ENCODE results near the gene HPSE2. TPM values are rescaled to one million over a fixed set of nuclear protein-coding genes. Genes with fewer than 3 reads are reported as not detected.

HPSE2 gene
- total RNA-seq, 1 donor from 2014 or later = not detected

DNA sequence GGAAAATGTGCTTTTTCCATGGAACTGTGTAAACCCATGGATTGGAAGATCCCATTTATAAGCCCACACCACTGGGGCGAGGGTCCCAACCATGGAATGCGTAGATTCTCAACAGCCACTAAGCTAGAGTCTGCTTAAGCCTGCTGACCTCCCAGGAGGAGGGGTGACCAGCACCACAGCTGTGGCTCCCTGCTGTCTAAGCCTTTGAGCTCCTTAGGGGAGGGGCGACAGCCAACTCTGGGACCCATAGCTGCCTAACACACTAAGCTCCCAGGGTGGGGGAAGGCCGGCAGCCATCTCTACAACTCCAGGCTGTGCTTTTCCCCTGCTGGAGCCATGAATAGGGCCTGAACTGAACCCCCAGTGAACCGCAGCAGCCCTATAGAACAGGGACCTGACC is 539.1 kb downstream of the HPSE2 start:
- intact Hi-C loops (cut with micrococcal nuclease) = no loop called here

DNA sequence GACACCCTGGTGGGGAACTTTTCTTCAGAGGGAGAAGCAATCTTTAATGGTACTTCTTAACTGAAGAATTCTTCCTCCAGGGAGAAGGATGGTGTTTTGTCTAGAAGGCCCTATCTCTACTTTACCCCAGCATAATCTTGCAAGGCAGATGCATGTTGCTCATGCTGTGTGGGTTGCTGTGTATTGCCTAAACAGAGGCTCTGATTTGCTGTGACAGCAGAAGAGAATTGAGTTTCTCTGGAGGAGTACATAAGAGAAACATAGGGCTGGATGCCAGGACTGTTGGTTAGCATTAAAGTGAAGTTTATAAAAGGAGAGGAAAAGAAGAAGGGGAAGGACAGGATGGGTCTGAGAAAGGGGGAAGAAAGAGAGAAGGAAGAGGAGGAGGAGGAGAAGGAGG is 540.8 kb downstream of the HPSE2 start:
- intact Hi-C loops (cut with micrococcal nuclease) = no loop called here

DNA sequence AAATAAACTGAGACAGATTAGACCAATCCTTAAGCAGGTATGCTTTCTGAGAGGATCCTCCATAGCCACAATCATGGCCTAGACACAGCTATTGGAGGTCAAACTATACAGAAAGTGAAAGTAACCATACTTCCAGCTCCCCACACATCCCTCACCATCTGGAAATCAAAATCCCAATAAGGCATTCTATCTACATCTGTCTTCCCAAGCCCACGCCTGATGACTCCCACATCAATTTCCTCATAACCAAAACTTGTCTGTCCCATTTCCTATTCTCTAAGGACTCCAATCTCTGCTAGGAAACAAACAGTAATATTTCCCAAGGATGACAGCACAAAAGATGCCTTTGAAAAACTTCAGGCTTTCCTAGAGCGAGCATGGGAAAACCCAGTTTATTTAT is 541.6 kb downstream of the HPSE2 start:
- intact Hi-C loops (cut with micrococcal nuclease) = no loop called here

DNA sequence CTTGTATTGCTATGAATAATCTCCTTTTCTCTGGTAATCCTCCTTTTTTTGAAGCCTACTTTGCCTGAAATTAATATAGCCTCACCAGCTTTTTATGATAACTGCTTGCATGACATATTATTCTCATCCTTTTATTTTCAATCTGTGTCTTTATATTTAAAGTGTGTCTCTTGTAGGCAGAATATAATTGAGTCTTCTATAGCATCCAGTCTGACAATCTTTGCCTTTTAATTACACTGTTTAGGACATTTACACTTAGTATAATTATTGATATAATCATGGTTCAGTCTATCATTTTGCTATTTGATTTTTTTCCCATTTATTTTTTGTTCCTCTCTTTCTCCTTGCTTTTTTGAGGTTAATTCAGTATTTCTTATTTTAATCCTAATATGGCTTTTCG is 548.0 kb downstream of the HPSE2 start:
- intact Hi-C loops (cut with micrococcal nuclease) = no loop called here

DNA sequence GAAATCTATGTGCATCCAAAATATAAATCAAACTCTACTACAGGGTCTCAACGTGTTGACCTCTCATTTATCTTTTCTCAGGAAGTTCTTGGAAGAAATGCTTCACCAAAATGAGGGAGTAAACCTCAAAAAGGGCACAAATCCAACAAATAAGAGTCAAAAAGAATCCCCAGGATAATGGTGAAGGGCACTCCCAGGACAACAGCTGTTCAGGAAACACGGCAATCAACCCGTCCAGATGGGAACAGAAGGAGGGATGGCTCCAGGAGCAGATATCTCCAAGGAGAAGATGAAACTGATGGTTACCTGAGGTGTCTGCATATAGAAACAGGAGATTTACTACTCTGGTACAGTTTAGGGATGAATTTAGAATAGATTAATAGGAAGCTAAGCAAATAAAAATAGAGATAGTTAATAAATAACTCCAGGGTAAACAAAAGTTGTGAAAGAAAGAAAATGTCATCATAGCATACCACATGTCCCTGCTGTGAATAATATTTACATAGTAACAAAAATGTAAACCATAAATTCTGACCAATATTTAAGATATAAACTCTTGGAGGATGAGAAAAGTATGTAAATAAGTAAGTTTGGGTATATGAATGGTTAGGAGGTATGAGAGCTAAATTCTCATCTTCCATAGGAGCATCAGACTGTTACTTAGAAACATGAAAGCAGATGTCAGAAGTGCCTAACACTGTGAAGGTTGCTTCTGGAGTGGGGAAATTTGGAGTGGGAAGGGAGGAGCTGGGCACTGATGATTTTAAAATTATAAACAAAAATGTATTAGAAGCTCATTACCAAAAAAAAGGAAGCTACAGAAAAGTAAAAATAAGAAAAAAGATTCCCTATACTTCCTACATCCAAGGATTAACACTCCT is 551.4 kb downstream of the HPSE2 start:
- intact Hi-C loops (cut with micrococcal nuclease) = no loop called here

DNA sequence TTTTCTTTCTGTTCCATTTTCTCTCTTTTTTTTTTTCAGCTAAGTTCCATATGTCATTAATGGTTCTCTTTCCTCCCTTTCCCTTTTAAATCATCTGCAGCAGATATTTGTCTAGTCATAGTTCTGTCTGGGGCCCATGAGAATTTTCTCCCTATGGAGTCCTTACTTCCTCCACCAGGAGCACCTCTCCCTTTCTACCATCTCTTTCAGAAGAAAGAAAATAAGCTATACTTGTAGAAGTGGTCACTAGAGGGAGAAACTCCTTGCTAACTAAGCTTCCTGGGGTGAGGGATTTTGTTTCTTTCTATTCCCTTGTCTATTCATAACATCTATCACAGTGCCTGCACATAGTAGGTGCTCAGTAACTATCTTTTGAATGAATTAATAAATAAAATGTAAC is 558.8 kb downstream of the HPSE2 start:
- intact Hi-C loops (cut with micrococcal nuclease) = no loop called here

DNA sequence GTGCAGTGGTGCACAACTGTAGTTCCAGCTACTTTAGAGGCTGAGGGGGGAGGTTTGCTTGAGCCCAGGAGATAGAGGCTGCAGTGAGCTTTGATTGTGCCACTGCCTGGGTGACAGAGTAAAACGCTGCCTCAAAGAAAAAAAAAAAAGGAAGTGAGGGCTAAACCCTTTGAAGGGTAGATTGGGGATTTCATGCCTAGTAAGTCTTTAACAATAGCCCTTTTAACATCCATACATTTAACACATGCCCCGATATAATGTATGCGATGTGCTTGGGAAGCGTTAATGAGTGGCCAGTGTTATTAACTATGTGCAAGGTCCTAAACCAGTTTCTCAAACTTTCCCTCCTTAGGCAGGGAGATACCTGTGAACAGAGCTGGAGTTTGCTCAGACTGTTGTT is 559.8 kb downstream of the HPSE2 start:
- intact Hi-C loops (cut with micrococcal nuclease) = no loop called here

DNA sequence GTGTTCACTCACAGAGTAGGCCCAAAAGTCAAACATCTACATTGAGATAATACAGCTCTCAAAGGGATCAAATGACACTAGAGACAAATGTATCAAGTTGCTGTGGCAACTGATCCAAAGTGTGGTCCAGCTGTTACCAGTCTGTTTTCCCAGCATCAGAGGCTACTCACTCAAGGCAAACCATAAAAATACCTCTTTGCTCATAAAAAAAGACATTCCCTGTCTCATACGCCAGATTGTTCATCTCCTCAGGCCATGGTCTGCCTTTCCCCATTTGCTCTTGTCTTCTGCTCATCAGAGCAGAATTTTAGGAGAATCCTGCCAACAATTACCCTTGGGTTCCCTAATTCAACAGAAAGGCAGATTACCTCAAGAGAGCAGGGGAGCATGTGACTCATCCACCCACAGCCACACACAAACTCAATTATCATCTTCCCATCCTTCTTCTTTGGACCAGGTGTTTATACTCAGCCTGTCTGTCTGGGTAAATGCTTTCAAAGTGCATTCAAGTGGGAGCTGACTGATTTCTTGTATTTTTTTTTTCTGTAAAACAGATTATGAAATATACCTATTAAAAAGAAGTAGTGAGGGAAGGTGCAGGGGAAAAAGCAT is 562.4 kb downstream of the HPSE2 start:
- intact Hi-C loops (cut with micrococcal nuclease) = no loop called here

DNA sequence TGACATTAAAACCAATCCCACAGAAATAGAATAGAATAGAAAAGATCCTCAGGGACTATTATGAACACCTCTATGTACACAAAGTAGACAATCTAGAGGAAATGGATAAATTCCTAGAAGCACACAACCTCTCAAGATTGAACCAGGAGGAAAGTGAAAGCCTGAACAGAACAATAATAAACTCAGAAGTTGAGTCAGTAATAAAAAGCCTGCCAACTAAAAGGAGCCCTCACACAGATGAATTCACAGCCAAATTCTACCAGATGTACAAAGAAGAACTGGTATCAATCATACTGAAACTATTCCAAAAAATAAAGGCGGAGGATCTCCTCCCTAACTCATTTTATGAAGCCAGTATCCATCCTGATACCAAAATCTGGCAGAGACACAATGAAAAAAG is 568.6 kb downstream of the HPSE2 start:
- intact Hi-C loops (cut with micrococcal nuclease) = no loop called here

DNA sequence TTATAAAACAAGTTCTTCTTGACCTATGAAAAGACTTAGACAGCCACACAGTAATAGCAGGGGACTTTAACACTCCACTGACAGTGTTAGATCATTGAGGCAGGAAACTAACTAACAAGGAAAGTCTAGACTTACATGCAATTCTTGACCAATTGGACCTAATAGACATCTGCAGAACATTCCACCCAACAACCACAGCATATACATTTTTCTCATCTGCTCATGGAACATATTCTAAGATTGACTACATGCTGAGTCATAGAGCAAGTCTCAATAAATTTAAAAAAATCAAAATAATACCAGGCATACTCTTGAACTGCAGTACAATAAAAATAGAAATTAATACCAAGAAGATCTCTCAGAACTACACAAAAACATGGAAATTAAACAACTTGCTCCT is 569.4 kb downstream of the HPSE2 start:
- intact Hi-C loops (cut with micrococcal nuclease) = no loop called here

DNA sequence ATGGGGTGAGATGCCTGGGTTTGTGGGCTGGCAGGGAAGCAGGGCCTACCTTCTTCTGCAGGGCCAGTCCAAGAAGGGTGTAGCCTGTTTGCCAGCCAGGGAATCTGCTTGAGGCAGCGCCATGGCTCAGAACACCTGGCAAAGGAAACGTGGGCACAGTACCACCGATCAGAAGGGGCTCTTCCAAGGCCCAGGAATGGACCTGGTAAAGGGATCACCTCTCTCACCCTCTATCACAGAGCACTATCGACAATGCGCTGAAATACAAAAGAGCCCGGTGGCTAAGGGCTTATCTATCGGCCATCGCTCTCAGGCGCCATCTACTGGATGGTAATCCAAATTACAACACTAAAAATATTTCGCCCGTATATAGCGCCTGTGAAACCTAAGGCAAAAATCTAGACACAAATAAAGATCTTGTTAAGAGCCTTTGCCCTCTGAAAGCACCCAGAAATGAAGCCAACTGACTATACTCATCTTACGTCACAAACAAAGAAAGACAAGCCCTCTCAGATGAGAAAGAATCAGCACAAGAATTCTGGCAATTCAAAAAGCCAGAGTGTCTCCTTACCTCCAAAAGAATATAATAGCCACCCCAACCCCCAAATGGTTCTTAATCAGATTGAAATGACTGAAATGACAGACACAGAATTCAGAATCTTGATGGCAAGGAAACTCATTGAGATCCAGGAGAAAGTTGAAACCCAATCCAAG is 571.2 kb downstream of the HPSE2 start:
- intact Hi-C loops (cut with micrococcal nuclease) = loop anchor here (1.0 kb wide), 1 partner anchor 197 kb away; no protein-coding TSS in a partner anchor

DNA sequence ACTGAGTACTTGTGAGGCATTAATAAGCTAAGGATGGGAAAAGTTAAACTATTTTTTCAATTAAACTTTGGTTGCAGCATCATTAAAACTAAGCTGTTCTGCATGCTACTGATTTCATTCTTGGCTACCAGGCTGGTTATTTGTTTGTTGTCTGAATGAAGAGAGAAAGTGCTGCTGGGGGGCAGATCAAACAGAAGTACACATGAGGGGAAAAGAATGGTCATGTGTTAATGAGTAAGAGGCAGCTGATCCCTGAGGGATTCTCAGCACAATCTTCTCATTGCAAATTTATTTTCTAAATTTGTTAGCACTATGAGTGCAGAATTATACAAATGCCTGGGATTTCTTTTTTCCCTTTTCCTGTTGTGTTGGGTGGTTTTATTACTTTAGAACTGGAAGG is 575.7 kb downstream of the HPSE2 start:
- intact Hi-C loops (cut with micrococcal nuclease) = no loop called here

DNA sequence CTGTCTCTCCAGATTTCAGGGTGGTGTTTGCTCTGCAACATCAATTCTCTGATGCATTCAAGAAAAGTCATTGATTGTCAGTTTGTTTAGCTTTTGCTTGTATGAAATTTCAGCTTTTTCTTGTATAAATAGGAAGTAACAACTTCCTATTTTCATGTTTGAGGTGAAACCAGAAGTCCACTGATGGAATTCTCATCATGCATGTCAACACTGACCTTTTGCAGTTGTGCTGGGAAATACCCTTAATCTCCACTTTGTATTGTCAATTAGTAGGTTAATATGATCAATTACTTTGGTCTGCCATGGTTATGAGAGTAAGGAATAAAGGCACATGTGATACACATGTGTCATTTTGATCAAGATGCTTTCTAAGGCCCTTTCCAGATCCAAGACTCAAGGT is 580.2 kb downstream of the HPSE2 start:
- intact Hi-C loops (cut with micrococcal nuclease) = no loop called here

DNA sequence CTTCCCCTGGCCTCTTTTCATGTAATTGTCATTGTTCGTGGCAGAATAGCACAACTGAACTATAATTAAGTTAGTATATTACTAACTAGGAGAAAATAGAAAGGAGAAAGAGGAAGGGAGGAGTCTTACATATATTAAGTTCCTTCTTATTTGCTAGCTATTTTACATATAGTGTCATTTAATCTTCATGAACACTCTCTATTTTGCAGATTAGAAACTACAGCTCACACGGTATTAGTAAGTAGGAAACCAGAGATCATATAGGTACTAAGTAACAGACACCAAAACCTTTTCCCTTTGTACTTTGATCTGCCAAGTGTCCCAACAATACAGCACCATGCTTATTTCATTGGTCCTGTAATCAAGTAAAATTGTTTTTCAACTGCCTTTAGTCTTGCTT is 586.5 kb downstream of the HPSE2 start:
- intact Hi-C loops (cut with micrococcal nuclease) = no loop called here

DNA sequence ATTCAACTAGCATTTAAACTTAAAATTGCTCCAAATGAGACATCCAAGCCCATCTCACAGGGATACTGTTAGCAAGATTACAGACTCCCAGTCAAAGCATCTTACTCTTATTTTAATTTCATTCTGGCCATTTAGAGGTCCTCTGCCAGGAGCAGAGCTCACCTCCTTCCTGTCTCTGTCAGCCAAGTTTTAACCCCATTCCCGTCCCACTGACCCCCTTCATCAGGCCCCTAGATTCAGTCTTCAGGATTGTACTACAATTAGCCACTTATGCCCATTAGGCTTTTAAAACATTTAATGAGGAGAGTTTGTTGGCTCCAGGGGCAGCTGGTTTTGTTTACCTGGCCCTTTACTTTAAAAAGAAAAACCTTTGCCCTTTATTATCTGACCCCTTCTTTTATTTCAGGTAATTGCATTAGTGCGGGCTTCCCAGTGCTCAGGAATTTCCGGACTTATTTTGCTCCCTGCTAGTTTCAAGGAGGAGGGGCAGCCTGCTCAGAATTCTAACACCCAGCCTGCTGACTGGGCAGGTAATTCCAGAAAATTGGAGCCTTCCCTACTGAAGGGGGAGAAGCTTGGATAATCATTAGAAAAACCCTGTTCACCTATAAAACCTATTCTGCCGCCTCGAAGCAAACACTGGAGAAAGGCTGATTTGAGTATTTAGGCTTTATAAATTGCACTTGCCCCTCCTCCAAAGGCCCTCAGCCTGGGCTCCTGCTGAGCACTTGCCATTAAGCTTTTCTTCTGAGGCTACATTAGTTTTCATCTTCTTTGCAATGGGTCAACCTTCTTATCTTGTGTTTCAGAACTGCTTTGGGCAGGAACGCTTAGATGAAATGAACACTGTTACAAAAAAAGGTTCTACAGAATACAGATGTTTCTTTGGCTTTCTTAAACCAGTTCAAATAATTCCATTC is 588.4 kb downstream of the HPSE2 start:
- intact Hi-C loops (cut with micrococcal nuclease) = no loop called here

DNA sequence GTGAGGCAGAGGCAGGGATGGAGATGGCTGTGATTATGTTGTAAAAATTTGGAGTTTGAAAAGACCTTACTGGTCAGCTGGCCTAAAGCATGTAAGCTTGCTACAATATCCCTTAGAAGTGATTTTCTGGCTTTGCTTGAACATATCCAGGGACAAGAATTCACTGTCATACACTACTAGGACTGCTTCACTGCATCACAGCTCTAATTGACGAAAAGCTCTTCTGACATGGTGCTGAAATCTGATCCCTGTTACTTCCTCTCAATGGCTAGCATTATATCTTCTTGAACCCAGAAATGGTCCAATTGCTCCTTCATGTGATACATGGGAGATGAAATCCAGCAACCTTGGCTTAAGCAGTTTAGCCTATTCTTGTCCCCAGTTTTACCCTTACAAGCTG is 591.2 kb downstream of the HPSE2 start:
- intact Hi-C loops (cut with micrococcal nuclease) = no loop called here

DNA sequence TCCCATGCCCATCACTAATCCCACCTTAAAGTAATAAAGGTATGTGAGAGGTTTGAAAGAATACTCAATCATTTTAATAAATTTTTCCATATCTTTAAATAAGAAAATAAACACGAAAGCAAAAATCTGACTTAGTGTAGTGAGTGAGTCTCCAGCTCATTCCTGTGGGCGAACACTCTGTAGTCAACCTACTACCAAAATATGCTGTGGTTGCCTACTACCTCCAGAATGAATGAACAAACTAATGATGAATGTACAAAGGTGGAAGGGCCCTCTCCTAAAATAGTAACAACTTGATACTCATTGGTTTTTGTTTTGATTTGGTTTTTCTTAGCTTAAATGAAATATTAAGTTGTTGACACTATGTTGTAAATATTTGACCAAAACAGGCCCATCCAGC is 593.4 kb downstream of the HPSE2 start:
- intact Hi-C loops (cut with micrococcal nuclease) = no loop called here

DNA sequence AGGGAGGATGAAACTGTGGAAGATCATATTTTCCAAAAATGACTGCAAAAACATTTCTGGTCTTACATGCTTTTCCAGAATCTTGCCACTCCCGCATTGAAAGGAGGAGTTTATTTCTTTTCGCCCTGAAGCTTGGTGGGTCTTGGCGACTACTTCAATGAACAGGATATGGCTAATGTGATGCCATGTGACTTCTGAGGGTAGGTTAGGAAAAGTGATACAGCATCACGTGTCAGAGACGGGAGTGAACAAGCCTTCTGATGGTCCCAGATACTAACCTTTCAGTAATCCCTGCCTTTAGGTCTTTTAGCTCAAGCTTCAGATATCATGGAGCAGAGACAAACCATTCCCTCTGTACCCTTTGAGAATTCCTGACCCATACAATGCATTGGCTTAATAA is 596.7 kb downstream of the HPSE2 start:
- intact Hi-C loops (cut with micrococcal nuclease) = no loop called here

DNA sequence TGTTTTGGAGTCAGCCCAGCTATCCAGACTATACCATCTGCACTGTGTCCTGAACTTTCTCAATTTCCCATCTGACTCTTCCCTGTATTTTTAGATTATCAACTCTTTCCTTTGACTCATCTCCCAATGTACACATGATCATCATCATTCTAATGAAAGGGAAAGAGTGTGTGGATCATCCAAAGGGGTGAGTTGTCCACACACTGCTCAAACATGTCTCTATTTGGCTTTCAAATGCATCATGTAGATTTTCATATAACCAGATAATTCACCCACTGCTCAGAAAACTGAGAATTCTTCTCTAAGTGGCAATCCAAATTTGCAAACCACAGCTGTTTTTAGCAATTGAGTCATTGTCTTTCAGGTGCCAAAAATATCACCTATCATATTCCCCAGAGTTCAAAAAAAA is 598.7 kb downstream of the HPSE2 start:
- intact Hi-C loops (cut with micrococcal nuclease) = no loop called here

DNA sequence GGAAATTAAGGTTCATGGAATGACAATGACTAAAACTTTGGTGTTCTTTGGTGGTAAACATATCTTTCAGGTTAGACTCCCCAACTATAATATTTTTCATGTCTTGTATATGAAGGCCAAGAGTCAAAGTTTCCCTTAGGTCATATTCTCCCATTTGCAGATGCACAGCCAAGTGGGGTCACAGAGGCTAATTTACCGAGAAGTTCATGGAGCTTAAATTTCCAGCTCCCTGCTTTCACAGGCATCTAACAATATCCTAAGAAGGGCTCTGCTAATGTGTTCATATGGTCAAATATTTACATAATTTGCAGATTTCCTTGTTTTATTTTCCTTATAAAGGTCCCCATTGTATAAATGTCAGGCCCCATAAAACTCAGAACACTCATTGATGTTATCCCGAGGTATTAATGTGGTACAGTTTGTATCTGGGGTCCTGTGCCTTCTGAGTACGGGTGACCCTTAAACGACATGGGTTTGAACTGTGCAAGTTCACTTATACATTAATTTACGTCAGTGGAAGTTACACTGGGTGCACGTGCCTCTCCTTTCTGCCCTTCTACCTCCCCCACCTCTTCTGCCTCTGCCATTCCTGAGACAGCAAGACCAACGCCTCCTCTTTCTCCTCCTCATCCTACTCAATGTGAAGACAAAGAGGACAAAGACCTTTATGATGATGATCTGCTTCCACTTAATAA is 603.0 kb downstream of the HPSE2 start:
- intact Hi-C loops (cut with micrococcal nuclease) = no loop called here

DNA sequence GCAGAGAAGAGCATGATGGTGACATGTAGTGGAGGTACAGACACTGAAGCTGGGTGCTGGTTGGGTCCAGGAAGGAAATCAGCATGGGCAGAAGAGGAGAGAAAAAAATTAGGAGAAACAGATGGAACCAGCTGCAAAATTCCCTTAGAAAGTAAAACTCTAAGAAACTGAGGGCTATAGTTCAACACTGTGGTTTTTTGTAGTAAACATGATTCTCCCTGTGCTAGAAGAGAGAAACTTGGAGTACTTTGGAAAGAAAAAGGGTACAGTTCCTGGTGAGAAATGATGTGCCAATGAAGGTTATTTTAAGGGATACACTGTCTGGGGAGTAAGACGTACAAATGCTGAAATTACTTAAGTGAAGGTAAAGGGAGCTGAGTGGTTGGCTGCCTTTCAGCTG is 607.4 kb downstream of the HPSE2 start:
- intact Hi-C loops (cut with micrococcal nuclease) = no loop called here

Measured in T-helper 2 cell treated with Interferon-gamma antibody and Interleukin-4, amounts not matched to agents 100 ng/mL and 5 ng/mL, for 36 hours (primary cell).